ENCODE measurements around the gene NCAM1.
A peak's percentile ranks its signal among the peaks of the same experiment; 100 is the strongest.

NCAM1 gene

DNA sequence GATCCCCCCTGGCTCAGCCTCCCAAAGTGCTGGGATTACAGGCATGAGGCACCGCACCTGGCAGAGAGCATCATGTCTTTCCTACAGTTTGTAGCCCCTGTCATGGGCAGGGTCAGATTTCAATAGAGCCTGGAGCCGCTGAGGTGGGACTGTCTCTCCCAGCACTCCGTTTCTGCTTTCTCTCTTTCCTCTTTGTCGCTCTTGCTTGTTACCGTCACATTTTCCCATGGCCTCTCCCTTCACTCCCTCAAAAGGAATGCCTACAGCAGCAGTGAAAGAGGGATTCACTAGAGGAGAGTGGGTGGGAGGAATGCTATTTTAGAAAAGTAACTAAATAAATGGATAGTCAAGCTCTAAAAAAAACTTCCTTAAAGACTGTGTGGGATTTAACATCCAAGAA is 216.5 kb downstream of the NCAM1 start:
- peaks cover 6% of the 10 kb centered on the region for H3K27me3 Mint-ChIP-seq
- no peaks in the 10 kb centered on the region for H3K36me3 Mint-ChIP-seq
- no peak overlapping the region for H3K27ac Mint-ChIP-seq
- no peak for ATAC-seq (ENCODE audit: low read depth)
- no peaks in the 10 kb centered on the region for H3K4me1 Mint-ChIP-seq
- no peaks in the 10 kb centered on the region for H3K9me3 Mint-ChIP-seq
- no peak for DNase-seq (ENCODE audit: low spot score in 2 of 2)
- H3K4me3 Mint-ChIP-seq, result no peak overlapping the region

DNA sequence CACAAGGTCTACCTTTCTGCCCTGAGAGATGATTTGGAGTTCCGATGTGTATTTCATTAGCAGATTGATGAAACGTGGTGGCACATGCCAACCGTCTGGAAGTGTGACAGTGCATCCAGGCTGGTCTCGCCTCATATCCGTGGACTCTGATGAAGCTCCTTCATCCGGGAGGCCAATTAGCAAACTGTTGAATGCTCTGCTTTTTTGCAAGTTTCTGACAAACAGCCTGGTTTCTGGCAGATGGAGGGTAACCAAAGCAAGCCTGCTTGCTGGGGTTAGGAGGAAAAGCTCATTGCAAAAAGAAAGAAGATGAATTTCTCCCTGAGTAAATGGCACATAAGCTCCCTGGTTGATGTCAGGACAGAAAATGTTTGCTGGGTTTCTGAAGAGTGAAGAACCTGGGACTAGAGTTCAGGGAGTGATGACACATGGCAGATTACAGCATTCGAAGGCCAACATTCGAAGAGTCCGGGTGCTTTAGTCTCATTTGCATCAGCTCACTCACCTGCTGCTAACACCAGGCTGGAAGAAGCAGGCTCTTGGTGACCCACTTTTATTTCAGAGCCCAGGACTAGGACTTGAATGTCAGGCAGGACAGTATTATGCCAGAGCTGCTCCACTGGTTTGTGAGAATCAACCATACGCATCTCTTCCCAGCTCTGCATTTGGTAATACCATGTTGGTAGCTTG is 217.3 kb downstream of the NCAM1 start:
- H3K4me1 Mint-ChIP-seq, result no peaks in the 10 kb centered on the region
- H3K27me3 Mint-ChIP-seq, result peaks cover 6% of the 10 kb centered on the region
- ATAC-seq (ENCODE audit: low read depth) (no peak), DNase-seq (ENCODE audit: low spot score in 2 of 2) (no peak)
- no peaks in the 10 kb centered on the region for H3K36me3 Mint-ChIP-seq
- H3K27ac Mint-ChIP-seq, result no peak overlapping the region
- no peak overlapping the region for H3K4me3 Mint-ChIP-seq
- no peaks in the 10 kb centered on the region for H3K9me3 Mint-ChIP-seq

DNA sequence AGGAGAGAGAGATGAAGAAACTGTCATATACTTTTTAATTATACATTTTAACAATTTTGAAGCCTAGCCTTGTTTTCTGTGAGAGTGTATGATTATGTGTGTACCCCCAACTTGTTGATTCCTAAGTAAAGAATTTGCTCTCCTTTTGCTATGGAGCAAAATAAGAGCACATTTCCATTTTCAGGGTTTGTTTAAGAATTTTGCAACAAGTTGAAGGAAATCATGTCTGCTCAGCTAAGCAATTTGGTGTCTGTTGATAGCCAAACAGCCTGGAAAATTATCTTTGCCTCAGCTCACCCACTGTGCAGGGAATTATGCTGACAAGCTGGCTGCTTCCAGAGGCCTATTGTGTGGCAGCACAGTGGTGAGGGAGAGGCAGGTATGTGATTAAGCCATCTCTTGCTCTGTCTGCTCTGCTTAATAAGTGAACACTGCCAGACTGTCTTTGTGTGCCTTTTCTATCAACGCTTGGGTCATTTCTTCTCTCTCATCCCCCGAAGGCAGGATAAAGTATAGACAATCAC is 218.0 kb downstream of the NCAM1 start:
- H3K36me3 Mint-ChIP-seq, result no peaks in the 10 kb centered on the region
- no peaks in the 10 kb centered on the region for H3K9me3 Mint-ChIP-seq
- H3K4me1 Mint-ChIP-seq, result no peaks in the 10 kb centered on the region
- peaks cover 6% of the 10 kb centered on the region for H3K27me3 Mint-ChIP-seq
- no peak overlapping the region for H3K4me3 Mint-ChIP-seq
- DNase-seq (ENCODE audit: low spot score in 2 of 2) (no peak), ATAC-seq (ENCODE audit: low read depth) (no peak)
- no peak overlapping the region for H3K27ac Mint-ChIP-seq

DNA sequence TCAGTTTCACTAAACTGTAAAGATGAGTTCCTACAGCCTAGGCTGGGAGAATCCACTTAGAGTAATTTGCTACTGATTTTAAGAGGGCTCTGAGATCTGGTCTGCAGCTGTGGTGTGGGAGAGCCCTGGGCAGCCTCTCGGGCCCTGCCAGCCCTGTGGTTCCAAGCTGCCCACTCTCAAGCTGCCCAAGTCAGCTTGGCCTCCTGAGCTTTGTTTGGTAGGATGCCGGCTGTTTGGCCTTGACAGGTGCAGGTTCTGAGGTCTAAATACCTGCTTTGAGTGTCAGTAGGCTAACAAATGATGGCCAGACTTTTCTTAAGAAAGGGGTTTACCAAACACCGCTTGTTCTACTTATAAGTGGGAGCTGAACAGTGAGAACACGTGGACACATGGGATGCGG is 219.9 kb downstream of the NCAM1 start:
- Mint-ChIP-seq H3K4me3 (no peak overlapping the region), H3K27ac (no peak overlapping the region), H3K4me1 (no peaks in the 10 kb centered on the region), H3K27me3 (peaks cover 6% of the 10 kb centered on the region), H3K9me3 (no peaks in the 10 kb centered on the region), H3K36me3 (no peaks in the 10 kb centered on the region)
- DNase-seq (ENCODE audit: low spot score in 2 of 2) (no peak), ATAC-seq (ENCODE audit: low read depth) (no peak)

DNA sequence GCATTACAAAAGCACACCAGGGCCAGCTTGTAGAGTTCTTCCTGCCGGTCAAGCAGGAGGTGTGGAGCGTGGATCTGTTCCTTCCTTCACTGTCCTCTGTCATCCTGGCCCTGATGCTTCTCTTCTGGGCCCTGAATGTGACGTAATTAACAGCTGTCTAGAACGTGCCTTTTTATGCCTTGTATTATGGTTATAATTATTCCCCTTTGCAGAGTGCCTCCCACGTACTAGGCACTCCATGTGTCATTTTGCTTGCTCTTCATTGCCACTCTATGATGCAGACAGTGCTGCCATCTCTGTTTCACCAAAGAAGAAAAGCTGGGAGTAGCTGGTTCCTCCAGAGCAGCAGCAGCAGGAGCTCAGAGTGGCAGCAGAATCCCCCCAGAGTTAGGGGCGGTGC is 221.1 kb downstream of the NCAM1 start:
- H3K36me3 Mint-ChIP-seq, result no peaks in the 10 kb centered on the region
- no peak overlapping the region for H3K4me3 Mint-ChIP-seq
- H3K9me3 Mint-ChIP-seq, result no peaks in the 10 kb centered on the region
- H3K4me1 Mint-ChIP-seq, result no peaks in the 10 kb centered on the region
- H3K27me3 Mint-ChIP-seq, result peaks cover 5% of the 10 kb centered on the region
- ATAC-seq (ENCODE audit: low read depth) (no peak), DNase-seq (ENCODE audit: low spot score in 2 of 2) (no peak)
- no peak overlapping the region for H3K27ac Mint-ChIP-seq

DNA sequence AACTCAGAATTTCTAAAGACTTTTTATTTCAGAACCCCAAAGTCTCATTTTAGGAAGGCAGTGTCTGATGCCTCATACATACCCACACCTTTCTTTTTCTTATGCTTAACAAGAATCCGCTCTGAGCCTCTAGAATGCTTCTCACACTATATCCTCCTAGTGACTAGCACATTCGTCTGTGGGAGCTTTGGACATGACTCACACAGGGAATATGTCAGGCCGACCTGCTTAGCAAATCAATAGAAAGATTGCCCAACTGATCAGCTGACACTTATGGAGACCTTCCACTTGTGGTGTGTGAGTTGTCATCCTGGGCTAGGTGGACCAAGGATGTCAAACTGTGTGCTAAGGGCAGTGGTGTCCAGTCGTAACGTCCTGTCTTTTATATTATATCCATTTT is 223.3 kb downstream of the NCAM1 start:
- no peaks in the 10 kb centered on the region for H3K36me3 Mint-ChIP-seq

DNA sequence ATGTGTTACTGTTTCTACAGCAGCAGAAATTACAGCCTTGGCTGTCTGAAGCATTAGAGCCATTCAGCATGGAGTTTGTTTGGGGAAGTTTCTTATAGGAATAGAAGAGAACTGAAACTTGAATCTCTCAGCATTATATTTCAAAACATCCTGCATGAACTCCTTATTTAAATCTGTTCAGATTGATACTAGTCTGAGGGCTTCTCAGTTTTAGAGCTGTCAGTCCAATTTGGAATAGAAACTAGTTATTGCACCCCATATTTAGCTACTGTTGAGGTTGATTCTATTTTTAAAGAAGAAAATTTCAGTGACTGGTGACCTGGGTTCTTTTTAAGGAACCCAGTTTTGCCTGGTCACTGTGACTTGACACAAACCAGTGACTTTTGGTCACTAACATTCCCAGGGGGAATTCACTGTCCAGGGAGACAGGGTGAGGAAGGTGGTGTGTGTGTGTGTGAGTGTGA is 227.2 kb downstream of the NCAM1 start:
- no peak for DNase-seq (ENCODE audit: low spot score in 2 of 2)
- Mint-ChIP-seq H3K4me3 (no peak overlapping the region), H3K4me1 (peaks cover 3% of the 10 kb centered on the region), H3K27ac (no peak overlapping the region), H3K36me3 (no peaks in the 10 kb centered on the region), H3K27me3 (peaks cover 1% of the 10 kb centered on the region), H3K9me3 (no peaks in the 10 kb centered on the region)
- ATAC-seq (ENCODE audit: low read depth), result peak; percentile 15

More for the DNA sequence above, 223.3 kb downstream of the NCAM1 start:
- ATAC-seq (ENCODE audit: low read depth) (no peak), DNase-seq (ENCODE audit: low spot score in 2 of 2) (no peak)
- H3K27me3 Mint-ChIP-seq, result no peaks in the 10 kb centered on the region
- no peak overlapping the region for H3K4me3 Mint-ChIP-seq
- H3K27ac Mint-ChIP-seq, result no peak overlapping the region
- H3K4me1 Mint-ChIP-seq, result peaks cover 3% of the 10 kb centered on the region
- H3K9me3 Mint-ChIP-seq, result no peaks in the 10 kb centered on the region

DNA sequence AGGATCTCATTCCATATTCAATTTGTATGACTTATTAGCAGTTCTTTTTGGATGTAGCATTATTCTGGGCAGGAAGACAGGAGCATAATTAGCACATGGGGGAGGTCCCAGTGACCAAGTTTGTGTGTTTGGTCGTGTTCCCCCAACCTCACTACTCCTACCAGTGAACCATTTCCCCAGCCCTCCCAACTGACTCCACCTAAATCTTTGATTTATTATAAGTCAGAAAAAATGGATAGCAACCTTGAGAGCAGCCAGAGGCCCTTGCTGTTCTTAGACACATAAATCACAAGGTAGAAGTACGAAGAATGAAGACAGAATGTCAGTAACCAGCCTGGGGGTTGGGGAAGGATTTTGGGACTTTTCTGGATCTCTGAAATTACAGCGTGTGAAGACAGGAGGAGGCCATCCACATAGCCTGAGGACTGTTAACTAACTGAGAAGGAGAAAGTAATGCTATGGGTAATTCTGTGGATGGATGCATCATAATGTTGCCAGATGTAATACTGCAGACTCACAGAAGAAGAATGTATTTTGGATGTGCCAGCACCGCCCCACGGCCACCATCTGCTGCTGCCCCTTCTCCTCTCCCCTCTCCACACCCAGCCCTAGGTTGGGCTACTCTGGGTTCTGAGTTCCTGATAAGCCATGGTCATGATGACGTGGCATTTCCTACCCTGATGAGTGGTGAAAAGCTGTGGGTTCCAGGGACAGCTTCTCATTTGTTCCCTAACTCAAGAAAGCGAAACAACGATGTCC is 228.9 kb downstream of the NCAM1 start:
- Mint-ChIP-seq H3K9me3 (no peaks in the 10 kb centered on the region), H3K27me3 (peaks cover 1% of the 10 kb centered on the region), H3K27ac (no peak overlapping the region), H3K4me1 (peaks cover 3% of the 10 kb centered on the region), H3K4me3 (no peak overlapping the region), H3K36me3 (no peaks in the 10 kb centered on the region)
- ATAC-seq (ENCODE audit: low read depth) (no peak), DNase-seq (ENCODE audit: low spot score in 2 of 2) (no peak)

DNA sequence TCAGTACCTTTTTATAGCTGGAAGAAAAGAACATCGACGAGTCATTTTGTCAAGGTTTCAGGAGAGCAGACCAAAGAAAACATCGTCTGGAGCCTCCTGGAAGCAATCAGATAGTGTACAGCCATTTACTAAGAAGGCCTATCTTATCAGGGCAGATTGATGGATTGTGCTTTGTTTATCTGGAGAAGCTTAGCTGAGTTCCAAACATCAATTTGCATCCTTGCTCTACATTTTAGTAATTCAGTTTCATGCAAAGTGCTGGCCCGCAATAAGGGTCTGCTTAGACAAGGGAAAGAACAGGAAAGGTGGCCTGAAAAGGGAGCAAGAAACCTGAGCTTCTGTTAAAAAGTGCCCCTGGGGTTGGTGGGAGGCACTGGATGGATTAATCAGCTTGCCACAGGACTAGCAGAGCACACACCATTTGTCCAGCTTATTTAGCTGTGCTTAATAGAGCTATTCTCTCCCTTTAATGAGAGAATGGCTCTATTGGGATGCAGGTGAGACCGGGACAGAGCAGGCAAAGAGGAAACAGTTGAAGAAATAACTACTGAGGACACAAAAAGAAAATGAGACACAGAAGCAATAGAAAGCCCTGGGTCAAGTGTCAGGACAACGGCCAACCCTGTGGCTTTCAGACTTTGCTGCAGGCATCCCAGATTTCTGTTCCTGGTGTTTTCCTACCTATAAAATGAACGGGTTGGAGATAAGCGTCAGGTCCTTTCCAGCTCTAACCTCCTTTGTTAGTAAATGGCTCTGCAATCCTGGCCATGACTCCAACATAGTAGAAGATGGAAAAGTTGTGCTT is 231.1 kb downstream of the NCAM1 start:
- Mint-ChIP-seq H3K4me3 (no peak overlapping the region), H3K27ac (no peak overlapping the region), H3K36me3 (no peaks in the 10 kb centered on the region), H3K4me1 (peaks cover 3% of the 10 kb centered on the region), H3K27me3 (peaks cover 3% of the 10 kb centered on the region), H3K9me3 (no peaks in the 10 kb centered on the region)
- no peak for DNase-seq (ENCODE audit: low spot score in 2 of 2)
- no peak for ATAC-seq (ENCODE audit: low read depth)

DNA sequence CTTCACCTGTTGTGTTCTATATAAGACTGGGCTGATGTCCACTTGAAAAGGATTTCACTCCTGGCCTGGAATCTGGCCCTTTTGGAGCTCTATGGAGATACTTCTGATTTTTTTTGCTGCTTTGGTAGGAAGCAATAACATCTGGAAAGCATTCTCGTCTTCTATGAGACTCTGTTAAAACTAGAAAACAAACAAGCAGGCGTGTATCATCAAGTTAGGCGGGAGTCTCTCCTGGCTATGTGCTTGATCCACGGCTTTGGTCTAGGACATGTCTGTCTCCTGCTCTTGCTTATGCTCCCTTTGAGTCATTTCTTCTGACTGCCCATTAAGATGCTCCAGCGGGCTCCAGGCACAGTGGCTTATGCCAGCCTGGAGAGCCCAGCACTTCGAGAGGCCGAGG is 231.8 kb downstream of the NCAM1 start:
- peaks cover 3% of the 10 kb centered on the region for H3K27me3 Mint-ChIP-seq
- no peak overlapping the region for H3K27ac Mint-ChIP-seq
- no peak overlapping the region for H3K4me3 Mint-ChIP-seq
- no peaks in the 10 kb centered on the region for H3K36me3 Mint-ChIP-seq
- ATAC-seq (ENCODE audit: low read depth), result no peak
- DNase-seq (ENCODE audit: low spot score in 2 of 2), result no peak
- H3K4me1 Mint-ChIP-seq, result peaks cover 3% of the 10 kb centered on the region
- H3K9me3 Mint-ChIP-seq, result no peaks in the 10 kb centered on the region

DNA sequence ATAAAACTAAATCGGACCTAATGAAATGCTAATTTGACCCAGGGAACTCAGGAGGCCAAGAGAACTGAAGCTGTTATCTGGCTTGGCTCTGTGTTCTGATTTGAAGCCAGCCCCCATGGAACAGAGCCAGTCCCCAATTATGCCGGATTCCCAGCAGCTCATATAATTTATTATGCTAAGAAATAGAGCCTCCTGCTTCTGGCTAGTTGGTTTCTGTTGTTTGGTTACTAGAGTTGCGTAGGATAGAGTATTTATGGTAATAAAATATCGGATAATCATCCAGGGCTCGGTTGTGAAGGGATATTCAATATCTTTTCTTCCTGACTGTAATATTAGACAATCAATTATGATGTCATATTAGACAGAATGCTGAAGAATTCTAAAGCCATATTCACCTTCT is 232.7 kb downstream of the NCAM1 start:
- no peaks in the 10 kb centered on the region for H3K4me1 Mint-ChIP-seq
- no peaks in the 10 kb centered on the region for H3K9me3 Mint-ChIP-seq
- H3K27ac Mint-ChIP-seq, result no peak overlapping the region

DNA sequence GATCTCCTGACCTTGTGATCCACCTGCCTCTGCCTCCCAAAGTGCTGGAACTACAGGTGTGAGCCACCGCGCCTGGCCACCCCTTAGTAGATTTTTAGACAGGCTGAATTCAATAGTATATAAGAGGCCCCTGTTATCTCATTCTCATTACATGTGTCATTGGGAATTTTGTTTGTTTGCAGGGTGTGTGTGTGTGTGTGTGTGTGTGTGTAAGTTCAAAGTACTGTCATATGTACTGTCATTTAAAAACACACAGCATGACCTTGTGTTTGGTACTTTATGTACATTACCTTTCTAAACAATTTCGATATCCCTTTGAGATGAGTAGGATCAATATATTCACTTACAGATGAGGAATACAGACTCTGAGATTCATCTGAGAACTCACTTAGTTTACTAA is 234.5 kb downstream of the NCAM1 start:
- Mint-ChIP-seq H3K4me3 (no peak overlapping the region), H3K9me3 (no peaks in the 10 kb centered on the region), H3K27me3 (peaks cover 2% of the 10 kb centered on the region), H3K27ac (no peak overlapping the region), H3K4me1 (no peaks in the 10 kb centered on the region), H3K36me3 (no peaks in the 10 kb centered on the region)
- DNase-seq (ENCODE audit: low spot score in 2 of 2), result no peak
- ATAC-seq (ENCODE audit: low read depth), result no peak

More for the DNA sequence above, 232.7 kb downstream of the NCAM1 start:
- no peak for DNase-seq (ENCODE audit: low spot score in 2 of 2)
- Mint-ChIP-seq H3K27me3 (peaks cover 3% of the 10 kb centered on the region), H3K4me3 (no peak overlapping the region), H3K36me3 (no peaks in the 10 kb centered on the region)
- ATAC-seq (ENCODE audit: low read depth), result no peak

DNA sequence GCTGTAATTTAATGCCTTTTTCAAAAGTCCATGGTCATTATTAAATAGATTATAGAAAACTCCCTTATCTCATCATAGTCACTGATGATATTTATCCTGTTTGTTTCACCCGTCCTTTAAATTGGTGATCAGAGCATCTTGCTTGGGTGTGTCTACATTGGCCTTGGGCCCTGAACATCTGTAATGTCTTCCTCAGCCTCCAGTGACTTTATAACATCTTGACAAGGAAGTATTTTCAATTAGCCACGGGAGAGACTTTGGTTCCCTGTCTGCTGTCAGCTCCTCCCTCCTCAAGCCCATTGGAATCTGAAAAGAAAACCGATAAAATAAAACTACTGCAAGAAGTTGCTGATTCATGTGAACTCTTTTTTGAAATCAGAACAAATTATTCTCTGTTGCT is 236.2 kb downstream of the NCAM1 start:
- peaks cover 2% of the 10 kb centered on the region for H3K27me3 Mint-ChIP-seq
- H3K27ac Mint-ChIP-seq, result no peak overlapping the region
- H3K9me3 Mint-ChIP-seq, result no peaks in the 10 kb centered on the region
- H3K36me3 Mint-ChIP-seq, result no peaks in the 10 kb centered on the region
- ATAC-seq (ENCODE audit: low read depth) (no peak), DNase-seq (ENCODE audit: low spot score in 2 of 2) (no peak)
- H3K4me1 Mint-ChIP-seq, result no peaks in the 10 kb centered on the region
- H3K4me3 Mint-ChIP-seq, result no peak overlapping the region
